ENCODE data around the gene MACC1.

MACC1 gene

GRCh38 chr7:20240080-20240926 lies 23.1 kb upstream of the MACC1 start:
- H3K9me3 ChIP-seq (ENCODE audit: insufficient read depth, low read depth, low read length), result no peaks in the 10 kb centered on the region
- no peaks in the 10 kb centered on the region for H3K4me1 ChIP-seq (ENCODE audit: insufficient read depth, low read length)

GRCh38 chr7:20238754-20239324 lies 21.7 kb upstream of the MACC1 start:
- Histone ChIP-seq H3K27me3 (ENCODE audit: insufficient read depth, low read length) (no peaks in the 10 kb centered on the region), H3K4me1 (ENCODE audit: insufficient read depth, low read length) (no peaks in the 10 kb centered on the region), H3K4me3 (ENCODE audit: low read length) (no peak overlapping the region), H3K9ac (ENCODE audit: low read depth, low read length) (no peak overlapping the region), H3K9me3 (ENCODE audit: insufficient read depth, low read depth, low read length) (no peaks in the 10 kb centered on the region), H3K27ac (ENCODE audit: low read depth, low read length) (no peak overlapping the region), H3K36me3 (ENCODE audit: insufficient read depth, low read length) (no peaks in the 10 kb centered on the region)
- WGBS, result 88% methylated on average over 6 of the region's 7 CpGs

More at GRCh38 chr7:20240080-20240926, 23.1 kb upstream of the MACC1 start:
- Histone ChIP-seq H3K36me3 (ENCODE audit: insufficient read depth, low read length) (no peaks in the 10 kb centered on the region), H3K27ac (ENCODE audit: low read depth, low read length) (no peak overlapping the region), H3K9ac (ENCODE audit: low read depth, low read length) (no peak overlapping the region), H3K4me3 (ENCODE audit: low read length) (no peak overlapping the region), H3K27me3 (ENCODE audit: insufficient read depth, low read length) (no peaks in the 10 kb centered on the region)
- 94% methylated on average over 8 of the region's 9 CpGs for WGBS

- Histone ChIP-seq H3K36me3 (ENCODE audit: insufficient read depth, low read length) (no peaks in the 10 kb centered on the region), H3K9ac (ENCODE audit: low read depth, low read length) (no peak overlapping the region), H3K27ac (ENCODE audit: low read depth, low read length) (no peak overlapping the region), H3K4me1 (ENCODE audit: insufficient read depth, low read length) (no peaks in the 10 kb centered on the region), H3K27me3 (ENCODE audit: insufficient read depth, low read length) (no peaks in the 10 kb centered on the region), H3K9me3 (ENCODE audit: insufficient read depth, low read depth, low read length) (no peaks in the 10 kb centered on the region), H3K4me3 (ENCODE audit: low read length) (no peak overlapping the region)
- WGBS, result 94% methylated on average over 7 of the region's 7 CpGs
Observed at GRCh38 chr7:20238194-20238753, 21.1 kb upstream of the MACC1 start.

- 87% methylated on average over 2 of the region's 2 CpGs for WGBS
- Histone ChIP-seq H3K9ac (ENCODE audit: low read depth, low read length) (no peak overlapping the region), H3K4me1 (ENCODE audit: insufficient read depth, low read length) (no peaks in the 10 kb centered on the region), H3K27ac (ENCODE audit: low read depth, low read length) (no peak overlapping the region), H3K9me3 (ENCODE audit: insufficient read depth, low read depth, low read length) (no peaks in the 10 kb centered on the region), H3K36me3 (ENCODE audit: insufficient read depth, low read length) (no peaks in the 10 kb centered on the region), H3K4me3 (ENCODE audit: low read length) (no peak overlapping the region), H3K27me3 (ENCODE audit: insufficient read depth, low read length) (no peaks in the 10 kb centered on the region)
Observed at GRCh38 chr7:20237464-20238193, 20.4 kb upstream of the MACC1 start.

- Histone ChIP-seq H3K27me3 (ENCODE audit: insufficient read depth, low read length) (no peaks in the 10 kb centered on the region), H3K9ac (ENCODE audit: low read depth, low read length) (no peak overlapping the region), H3K9me3 (ENCODE audit: insufficient read depth, low read depth, low read length) (no peaks in the 10 kb centered on the region), H3K27ac (ENCODE audit: low read depth, low read length) (no peak overlapping the region), H3K4me1 (ENCODE audit: insufficient read depth, low read length) (no peaks in the 10 kb centered on the region), H3K36me3 (ENCODE audit: insufficient read depth, low read length) (no peaks in the 10 kb centered on the region), H3K4me3 (ENCODE audit: low read length) (no peak overlapping the region)
Observed at GRCh38 chr7:20236790-20237189, 19.6 kb upstream of the MACC1 start.

GRCh38 chr7:20236043-20236442 lies 18.9 kb upstream of the MACC1 start:
- Histone ChIP-seq H3K36me3 (ENCODE audit: insufficient read depth, low read length) (no peaks in the 10 kb centered on the region), H3K9ac (ENCODE audit: low read depth, low read length) (no peak overlapping the region), H3K4me1 (ENCODE audit: insufficient read depth, low read length) (no peaks in the 10 kb centered on the region), H3K27ac (ENCODE audit: low read depth, low read length) (no peak overlapping the region), H3K27me3 (ENCODE audit: insufficient read depth, low read length) (no peaks in the 10 kb centered on the region), H3K9me3 (ENCODE audit: insufficient read depth, low read depth, low read length) (no peaks in the 10 kb centered on the region), H3K4me3 (ENCODE audit: low read length) (no peak overlapping the region)
- WGBS, result 92% methylated on average over 6 of the region's 6 CpGs

GRCh38 chr7:20235288-20235687 lies 18.1 kb upstream of the MACC1 start:
- no peak overlapping the region for H3K4me3 ChIP-seq (ENCODE audit: low read length)
- H3K36me3 ChIP-seq (ENCODE audit: insufficient read depth, low read length), result no peaks in the 10 kb centered on the region
- H3K27me3 ChIP-seq (ENCODE audit: insufficient read depth, low read length), result no peaks in the 10 kb centered on the region
- 87% methylated on average over 4 of the region's 4 CpGs for WGBS
- H3K27ac ChIP-seq (ENCODE audit: low read depth, low read length), result no peak overlapping the region
- H3K9me3 ChIP-seq (ENCODE audit: insufficient read depth, low read depth, low read length), result no peaks in the 10 kb centered on the region
- no peaks in the 10 kb centered on the region for H3K4me1 ChIP-seq (ENCODE audit: insufficient read depth, low read length)
- no peak overlapping the region for H3K9ac ChIP-seq (ENCODE audit: low read depth, low read length)

- H3K4me3 ChIP-seq (ENCODE audit: low read length), result no peak overlapping the region
- 94% methylated on average over 4 of the region's 4 CpGs for WGBS
- H3K9ac ChIP-seq (ENCODE audit: low read depth, low read length), result no peak overlapping the region
- H3K27me3 ChIP-seq (ENCODE audit: insufficient read depth, low read length), result no peaks in the 10 kb centered on the region
- H3K4me1 ChIP-seq (ENCODE audit: insufficient read depth, low read length), result no peaks in the 10 kb centered on the region
- no peak overlapping the region for H3K27ac ChIP-seq (ENCODE audit: low read depth, low read length)
- no peaks in the 10 kb centered on the region for H3K36me3 ChIP-seq (ENCODE audit: insufficient read depth, low read length)
- H3K9me3 ChIP-seq (ENCODE audit: insufficient read depth, low read depth, low read length), result no peaks in the 10 kb centered on the region
Observed at GRCh38 chr7:20233362-20233761, 16.2 kb upstream of the MACC1 start.

GRCh38 chr7:20232848-20233247 lies 15.7 kb upstream of the MACC1 start:
- no peaks in the 10 kb centered on the region for H3K9me3 ChIP-seq (ENCODE audit: insufficient read depth, low read depth, low read length)
- 94% methylated on average over 1 of the region's 1 CpG for WGBS
- H3K4me1 ChIP-seq (ENCODE audit: insufficient read depth, low read length), result no peaks in the 10 kb centered on the region
- H3K36me3 ChIP-seq (ENCODE audit: insufficient read depth, low read length), result no peaks in the 10 kb centered on the region
- H3K9ac ChIP-seq (ENCODE audit: low read depth, low read length), result no peak overlapping the region
- no peak overlapping the region for H3K4me3 ChIP-seq (ENCODE audit: low read length)
- H3K27ac ChIP-seq (ENCODE audit: low read depth, low read length), result no peak overlapping the region
- no peaks in the 10 kb centered on the region for H3K27me3 ChIP-seq (ENCODE audit: insufficient read depth, low read length)

GRCh38 chr7:20229646-20230500 lies 12.7 kb upstream of the MACC1 start:
- Histone ChIP-seq H3K9me3 (ENCODE audit: insufficient read depth, low read depth, low read length) (no peaks in the 10 kb centered on the region), H3K27me3 (ENCODE audit: insufficient read depth, low read length) (no peaks in the 10 kb centered on the region), H3K4me1 (ENCODE audit: insufficient read depth, low read length) (no peaks in the 10 kb centered on the region), H3K9ac (ENCODE audit: low read depth, low read length) (no peak overlapping the region), H3K36me3 (ENCODE audit: insufficient read depth, low read length) (no peaks in the 10 kb centered on the region), H3K27ac (ENCODE audit: low read depth, low read length) (no peak overlapping the region), H3K4me3 (ENCODE audit: low read length) (no peak overlapping the region)
- WGBS, result 85% methylated on average over 7 of the region's 7 CpGs
